GM18511 (cell line): Measurements from ENCODE around the gene PLXNA2.

ENCODE experiments used
- ATAC-seq: cut with Tn5 transposase; IDR thresholded peaks from one replicate; pipeline ENCODE4 v1.9.1; 2021; ENCODE audit warnings: mild to moderate bottlenecking, moderate library complexity; ENCODE audit not compliant: unreplicated experiment

The PLXNA2 gene

GRCh38 chr1:208149776-208150514, 94.2 kb downstream of the PLXNA2 start:
- ATAC-seq, result no peak

- ATAC-seq, result no peak
Measured at GRCh38 chr1:208149213-208149612, 95.0 kb downstream of the PLXNA2 start.

GRCh38 chr1:208148380-208148779, 95.8 kb downstream of the PLXNA2 start:
- no peak for ATAC-seq

GRCh38 chr1:208146650-208147049, 97.5 kb downstream of the PLXNA2 start:
- no peak for ATAC-seq

GRCh38 chr1:208145167-208145566, 99.0 kb downstream of the PLXNA2 start:
- ATAC-seq, result no peak

GRCh38 chr1:208142590-208143382, 101.4 kb downstream of the PLXNA2 start:
- ATAC-seq, result no peak

- ATAC-seq, result no peak
Measured at GRCh38 chr1:208141610-208142192, 102.5 kb downstream of the PLXNA2 start.

- ATAC-seq, result no peak
Measured at GRCh38 chr1:208139434-208140045, 104.6 kb downstream of the PLXNA2 start.

- no peak for ATAC-seq
Measured at GRCh38 chr1:208137193-208137592, 107.0 kb downstream of the PLXNA2 start.

GRCh38 chr1:208136459-208137182, 107.6 kb downstream of the PLXNA2 start:
- no peak for ATAC-seq

- ATAC-seq, result no peak
Measured at GRCh38 chr1:208135354-208135753, 108.8 kb downstream of the PLXNA2 start.

- ATAC-seq, result no peak
Measured at GRCh38 chr1:208134491-208134890, 109.7 kb downstream of the PLXNA2 start.

- no peak for ATAC-seq
Measured at GRCh38 chr1:208133355-208133754, 110.8 kb downstream of the PLXNA2 start.

- peak; percentile 78 for ATAC-seq
Measured at GRCh38 chr1:208132287-208132882, 111.8 kb downstream of the PLXNA2 start.

GRCh38 chr1:208131621-208132286, 112.4 kb downstream of the PLXNA2 start:
- peak; percentile 45 for ATAC-seq

GRCh38 chr1:208129487-208129886, 114.7 kb downstream of the PLXNA2 start:
- ATAC-seq, result no peak

GRCh38 chr1:208129060-208129459, 115.1 kb downstream of the PLXNA2 start:
- ATAC-seq, result no peak

GRCh38 chr1:208127792-208128529, 116.2 kb downstream of the PLXNA2 start:
- no peak for ATAC-seq

GRCh38 chr1:208127284-208127683, 116.9 kb downstream of the PLXNA2 start:
- ATAC-seq, result no peak
